HG03103 (cell line): ENCODE results near the gene LAMTOR4.
"Not testable (repeated sequence)": the region's sequence is repeated elsewhere in the genome, so short reads cannot be mapped to it uniquely, and the experiment has no call there.

ENCODE experiments used
- ATAC-seq: cut with Tn5 transposase; IDR thresholded peaks from one replicate; pipeline ENCODE4 v1.9.1; 2021; ENCODE audit warnings: low read depth; ENCODE audit not compliant: unreplicated experiment

The LAMTOR4 gene

DNA sequence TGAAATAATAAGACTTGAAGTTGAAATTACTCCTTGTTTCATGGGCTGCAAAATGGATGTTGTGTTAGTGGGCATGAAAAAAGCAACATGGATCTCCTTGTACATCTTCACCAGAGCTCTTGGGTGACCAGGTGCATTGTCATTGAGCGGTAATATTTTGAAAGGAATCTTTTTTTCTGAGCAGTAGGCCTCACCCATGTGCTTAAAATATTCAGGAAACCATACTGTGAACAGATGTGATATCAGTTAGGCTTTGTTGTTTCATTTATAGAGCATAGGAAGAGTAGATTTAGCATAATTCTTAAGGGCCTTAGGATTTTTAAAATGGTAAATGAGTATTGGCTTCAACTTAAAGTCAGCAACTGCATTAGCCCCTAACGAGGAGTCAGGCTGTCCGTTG is 44.3 kb downstream of the LAMTOR4 start:
- no peak for ATAC-seq

DNA sequence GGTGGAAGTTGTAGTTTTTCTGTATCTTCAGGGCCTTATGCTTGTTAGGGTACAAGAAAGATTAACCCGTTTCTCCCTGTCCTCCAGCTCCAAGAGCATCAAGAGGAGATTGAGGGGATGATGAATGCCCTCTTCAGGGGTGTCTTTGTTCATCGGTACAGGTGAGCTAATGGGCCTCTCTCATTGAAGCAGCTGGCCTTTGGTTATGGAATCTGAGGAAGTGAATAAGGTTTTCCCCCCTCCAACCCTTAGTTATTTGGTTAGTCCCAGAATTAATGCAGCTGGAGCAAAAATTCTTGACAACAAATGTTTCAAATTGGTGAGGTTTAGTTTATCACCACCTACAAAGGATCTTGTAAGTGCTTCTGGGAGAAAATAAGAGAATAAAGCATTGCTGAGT is 46.5 kb downstream of the LAMTOR4 start:
- no peak for ATAC-seq

DNA sequence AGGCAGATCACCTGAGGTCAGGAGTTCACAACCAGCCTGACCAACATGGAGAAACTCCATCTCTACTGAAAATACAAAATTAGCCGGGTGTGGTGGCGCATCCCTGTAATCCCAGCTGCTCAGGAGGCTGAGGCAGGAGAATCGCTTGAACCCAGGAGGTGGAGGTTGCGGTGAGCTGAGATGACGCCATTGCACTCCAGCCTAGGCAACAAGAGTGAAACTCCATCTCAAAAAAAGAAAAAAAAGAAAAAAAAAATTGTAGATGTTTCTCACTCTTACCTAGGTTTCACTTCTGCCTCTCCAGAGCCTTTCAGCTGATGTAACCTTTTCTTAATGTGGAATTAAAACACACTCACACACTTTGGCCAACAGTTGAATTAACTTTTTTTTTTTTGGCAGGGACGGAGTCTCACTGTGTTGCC is 47.2 kb downstream of the LAMTOR4 start:
- ATAC-seq, result not testable (repeated sequence)

DNA sequence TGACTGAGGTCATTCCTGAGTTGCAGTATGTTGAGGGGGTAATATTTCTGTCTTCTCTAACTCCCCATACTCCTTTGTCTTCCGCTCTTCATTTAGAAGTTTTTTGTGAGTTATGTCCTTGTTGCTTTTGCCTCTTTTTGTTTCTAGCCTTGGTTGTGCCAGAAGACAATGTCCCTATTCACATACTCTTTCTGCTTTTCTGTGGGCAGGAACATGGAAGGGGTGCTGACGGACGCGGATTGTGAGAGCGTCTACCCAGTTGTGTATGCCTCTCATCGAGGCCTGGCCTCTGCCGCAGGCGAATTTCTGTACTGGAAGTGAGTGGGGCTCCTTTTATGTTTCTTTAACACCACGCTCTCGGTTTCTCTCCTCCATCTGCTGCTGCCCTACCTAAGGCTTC is 49.5 kb downstream of the LAMTOR4 start:
- ATAC-seq, result no peak

DNA sequence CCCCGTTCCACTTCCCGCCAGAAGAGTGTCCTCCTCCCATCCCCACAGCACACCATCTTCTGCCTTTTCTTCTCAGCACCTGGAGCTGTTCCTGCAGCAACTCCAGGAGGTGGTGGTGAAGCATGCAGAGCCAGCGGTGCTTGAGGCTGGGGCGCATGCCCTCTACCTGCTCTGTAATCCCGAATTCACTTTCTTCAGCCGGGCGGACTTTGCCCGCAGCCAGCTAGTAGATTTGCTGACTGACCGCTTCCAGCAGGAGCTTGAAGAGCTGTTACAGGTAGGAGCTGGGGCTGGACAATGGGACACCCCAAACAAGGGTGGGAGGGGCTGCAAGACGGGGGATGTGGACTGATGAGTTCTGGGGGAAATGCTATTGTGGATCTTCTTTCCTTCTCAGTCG is 52.0 kb downstream of the LAMTOR4 start:
- no peak for ATAC-seq
